Measurements from ENCODE around the gene MBNL1.

The MBNL1 gene

DNA sequence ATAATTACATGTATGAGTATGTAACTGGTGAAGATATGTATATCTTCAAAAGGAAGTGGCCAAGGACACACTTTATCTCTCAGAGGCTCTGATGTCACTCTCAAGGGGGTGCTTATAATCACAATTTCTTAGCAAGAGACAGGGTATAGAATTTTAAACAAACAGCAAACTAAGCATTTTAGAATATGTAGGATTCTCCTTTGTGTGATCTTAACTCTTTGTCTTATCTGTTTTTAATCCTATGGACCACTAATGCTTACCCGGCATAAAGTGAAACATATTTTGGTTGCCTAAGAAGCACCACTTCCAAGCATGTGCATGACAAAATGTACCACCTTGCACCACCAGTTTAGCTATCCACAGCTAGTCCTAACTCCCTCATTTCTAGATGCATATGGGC, 8.2 kb upstream of the MBNL1 start:
- no peak for TF ChIP-seq Cebpa-rat (IDR thresholded peaks at IDR 0.05)
- H3K4me3 ChIP-seq, result no peak overlapping the region
- no peaks in the 10 kb centered on the region for H3K27me3 ChIP-seq
- H3K27ac ChIP-seq, result no peak overlapping the region
- H3K4me2 ChIP-seq, result no peak overlapping the region
- no peaks in the 10 kb centered on the region for H4K20me1 ChIP-seq
- no peak overlapping the region for H3K9ac ChIP-seq
- H3K4me1 ChIP-seq, result peaks cover 47% of the 10 kb centered on the region
- no peaks in the 10 kb centered on the region for H3K36me3 ChIP-seq
- H3K9me3 ChIP-seq, result 0 out of 2 replicates have a peak, but pooled peaks cover 8% of the 10 kb centered on the region

DNA sequence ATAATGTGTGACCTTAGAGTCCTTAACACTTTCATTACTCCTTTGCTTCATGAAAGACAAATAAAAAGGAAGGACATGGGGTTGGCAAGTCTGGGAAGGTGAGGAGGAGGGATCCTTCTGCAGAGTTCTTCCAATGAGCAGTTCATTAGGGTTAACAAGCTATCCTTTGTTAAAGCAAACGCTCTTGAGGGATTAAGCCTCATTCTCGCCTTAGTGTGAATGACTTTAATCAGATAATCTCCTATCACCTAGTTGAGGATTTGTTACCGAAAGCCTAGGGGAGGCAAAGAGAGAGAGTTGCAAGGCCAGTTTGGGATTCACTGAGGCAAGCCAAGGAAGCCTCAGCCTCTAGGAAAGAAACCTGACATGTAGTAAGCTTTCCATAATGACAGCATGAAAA, 7.4 kb upstream of the MBNL1 start:
- no peak for TF ChIP-seq Cebpa-rat (IDR thresholded peaks at IDR 0.05)
- Histone ChIP-seq H3K36me3 (no peaks in the 10 kb centered on the region), H3K9me3 (0 out of 2 replicates have a peak, but pooled peaks cover 8% of the 10 kb centered on the region), H3K27me3 (no peaks in the 10 kb centered on the region), H3K27ac (no peak overlapping the region), H4K20me1 (no peaks in the 10 kb centered on the region), H3K9ac (no peak overlapping the region), H3K4me2 (no peak overlapping the region), H3K4me1 (peaks cover 39% of the 10 kb centered on the region), H3K4me3 (no peak overlapping the region)

DNA sequence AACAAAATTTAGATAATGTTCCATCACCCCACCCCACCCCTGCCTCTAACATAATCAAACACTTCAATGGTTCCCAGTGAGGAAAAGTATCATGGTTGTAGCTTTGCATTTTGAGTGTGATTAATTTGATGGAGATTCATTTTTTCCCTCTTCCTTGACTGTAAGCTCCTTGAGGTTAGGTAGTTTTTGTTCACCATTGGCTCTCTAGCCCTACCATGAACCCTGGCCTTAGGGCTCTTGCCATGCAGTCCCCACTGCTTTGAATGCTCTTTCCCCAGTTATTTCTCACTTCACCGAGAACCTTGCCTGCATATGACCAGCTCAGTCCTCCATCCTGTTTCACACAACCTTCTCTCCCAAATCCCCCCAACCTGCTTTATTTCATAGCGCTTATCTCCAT, 5.0 kb upstream of the MBNL1 start:
- no peaks in the 10 kb centered on the region for H3K36me3 ChIP-seq
- no peaks in the 10 kb centered on the region for H4K20me1 ChIP-seq
- H3K27ac ChIP-seq, result no peak overlapping the region
- H3K4me2 ChIP-seq, result no peak overlapping the region
- peaks cover 29% of the 10 kb centered on the region for H3K4me1 ChIP-seq
- no peaks in the 10 kb centered on the region for H3K27me3 ChIP-seq
- no peak overlapping the region for H3K4me3 ChIP-seq
- no peak overlapping the region for H3K9ac ChIP-seq
- H3K9me3 ChIP-seq, result 0 out of 2 replicates have a peak, but pooled peaks cover 8% of the 10 kb centered on the region
- no peak for TF ChIP-seq Cebpa-rat (IDR thresholded peaks at IDR 0.05)

DNA sequence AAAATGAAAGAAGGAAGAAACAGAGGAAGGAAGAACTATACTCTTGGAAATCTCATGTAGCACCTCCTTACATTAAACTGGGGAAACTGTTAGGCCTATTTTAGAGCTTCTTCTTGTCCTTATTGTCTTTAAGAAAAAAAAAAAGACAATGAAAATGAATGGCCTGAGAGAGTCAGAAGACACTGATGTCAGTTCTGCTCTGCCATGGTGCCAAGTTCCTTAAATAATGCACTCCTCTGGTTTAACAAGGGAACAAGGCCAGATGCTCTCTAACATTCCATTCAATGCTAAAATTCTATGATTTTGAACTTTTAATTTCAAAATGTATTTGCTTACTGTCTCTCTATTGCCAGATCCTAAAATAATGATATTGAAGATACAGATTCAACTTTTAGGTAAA, 4.4 kb upstream of the MBNL1 start:
- no peak for TF ChIP-seq Cebpa-rat (IDR thresholded peaks at IDR 0.05)
- 0 out of 2 replicates have a peak, but pooled peaks cover 8% of the 10 kb centered on the region for H3K9me3 ChIP-seq
- no peak overlapping the region for H3K4me3 ChIP-seq
- H3K4me1 ChIP-seq, result peaks cover 22% of the 10 kb centered on the region
- H4K20me1 ChIP-seq, result 0 out of 2 replicates have a peak, but pooled peaks cover 3% of the 10 kb centered on the region
- H3K4me2 ChIP-seq, result no peak overlapping the region
- H3K27ac ChIP-seq, result no peak overlapping the region
- no peaks in the 10 kb centered on the region for H3K36me3 ChIP-seq
- no peaks in the 10 kb centered on the region for H3K27me3 ChIP-seq
- H3K9ac ChIP-seq, result no peak overlapping the region

DNA sequence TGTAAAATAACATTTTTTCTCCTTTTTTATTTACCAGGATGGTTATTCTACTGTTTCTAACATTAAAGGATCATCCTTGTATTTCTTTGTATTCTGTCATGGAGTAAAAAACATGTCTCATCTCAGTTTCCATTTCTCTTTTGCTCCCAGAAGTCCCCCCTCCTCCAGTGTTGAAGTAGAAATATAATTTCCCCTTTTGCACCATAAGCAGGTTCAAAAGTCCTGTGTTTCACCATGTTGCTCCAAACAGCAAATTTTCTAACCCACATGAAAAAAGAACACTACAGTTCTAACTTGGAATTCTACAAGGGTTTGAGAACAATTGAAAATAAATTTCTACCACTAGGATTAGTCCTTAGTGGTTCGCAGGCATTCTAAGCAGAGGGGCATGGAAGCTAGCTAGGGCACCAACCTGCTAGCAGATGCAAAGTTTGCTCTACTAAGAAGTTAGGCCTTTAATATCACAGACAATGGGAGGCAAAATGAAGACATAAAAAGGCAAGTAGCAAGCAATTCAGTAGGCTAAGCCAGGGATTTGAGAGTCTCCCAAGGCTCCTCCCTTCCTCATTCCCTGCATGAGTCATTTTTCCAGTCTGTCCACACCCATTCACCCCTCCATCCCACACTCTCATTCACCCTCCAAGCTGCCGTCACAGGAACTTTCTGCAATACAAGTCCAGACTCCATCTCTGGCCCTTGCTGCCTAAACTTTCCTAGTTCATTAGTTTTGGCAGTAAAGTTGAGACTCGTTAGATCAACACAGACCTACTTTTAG, 2.3 kb upstream of the MBNL1 start:
- no peak for TF ChIP-seq Cebpa-rat (IDR thresholded peaks at IDR 0.05)
- no peak overlapping the region for H3K4me2 ChIP-seq
- H3K9ac ChIP-seq, result no peak overlapping the region
- H3K4me1 ChIP-seq, result peaks cover 21% of the 10 kb centered on the region
- 0 out of 2 replicates have a peak, but pooled peaks cover 8% of the 10 kb centered on the region for H3K9me3 ChIP-seq
- H3K36me3 ChIP-seq, result no peaks in the 10 kb centered on the region
- H4K20me1 ChIP-seq, result peaks cover 23% of the 10 kb centered on the region
- no peak overlapping the region for H3K4me3 ChIP-seq
- no peaks in the 10 kb centered on the region for H3K27me3 ChIP-seq
- no peak overlapping the region for H3K27ac ChIP-seq

DNA sequence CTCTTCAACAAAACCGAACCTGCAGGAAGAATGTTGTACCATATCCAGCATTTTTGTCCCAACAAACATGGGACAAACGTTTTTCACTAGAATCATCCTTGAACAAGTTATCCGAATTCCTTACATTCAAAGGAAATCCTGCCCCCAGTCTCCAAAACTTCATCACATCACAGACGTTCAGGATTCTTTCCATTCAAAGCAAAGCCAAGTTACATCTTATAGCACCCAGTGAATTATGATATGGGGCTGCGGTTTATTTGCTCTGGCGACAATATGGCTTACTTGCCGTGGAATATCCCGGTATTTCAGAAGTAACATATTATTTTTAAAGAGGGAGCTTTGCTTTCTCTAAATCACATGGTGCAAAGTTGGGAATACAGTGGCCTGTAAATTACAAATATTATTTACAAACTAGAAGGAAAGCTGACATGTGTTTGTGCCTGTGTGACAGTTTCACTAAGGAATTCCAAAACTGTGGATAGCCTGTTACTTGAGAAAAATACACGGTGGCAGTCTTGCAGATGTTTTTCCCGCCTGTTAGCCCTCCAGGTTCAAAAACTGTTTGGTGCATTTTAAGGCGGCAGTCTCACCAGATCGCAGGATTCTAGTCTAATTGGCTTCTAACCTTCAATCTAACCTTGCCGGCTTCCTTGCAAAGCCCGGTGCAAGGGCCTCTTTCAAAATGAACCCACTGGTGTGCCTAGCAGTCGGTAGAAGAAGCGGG, 736 bp upstream of the MBNL1 start:
- H3K4me1 ChIP-seq, result peaks cover 27% of the 10 kb centered on the region
- peaks cover 34% of the 10 kb centered on the region for H4K20me1 ChIP-seq
- peak overlapping the region; percentile 93 for H3K9ac ChIP-seq
- peak overlapping the region; percentile 97 for H3K27ac ChIP-seq
- H3K27me3 ChIP-seq, result no peaks in the 10 kb centered on the region
- peak overlapping the region; percentile 89 for H3K4me2 ChIP-seq
- H3K9me3 ChIP-seq, result no peaks in the 10 kb centered on the region
- peak overlapping the region; percentile 96 for H3K4me3 ChIP-seq
- TF ChIP-seq Cebpa-rat (IDR thresholded peaks at IDR 0.05), result no peak
- no peaks in the 10 kb centered on the region for H3K36me3 ChIP-seq

DNA sequence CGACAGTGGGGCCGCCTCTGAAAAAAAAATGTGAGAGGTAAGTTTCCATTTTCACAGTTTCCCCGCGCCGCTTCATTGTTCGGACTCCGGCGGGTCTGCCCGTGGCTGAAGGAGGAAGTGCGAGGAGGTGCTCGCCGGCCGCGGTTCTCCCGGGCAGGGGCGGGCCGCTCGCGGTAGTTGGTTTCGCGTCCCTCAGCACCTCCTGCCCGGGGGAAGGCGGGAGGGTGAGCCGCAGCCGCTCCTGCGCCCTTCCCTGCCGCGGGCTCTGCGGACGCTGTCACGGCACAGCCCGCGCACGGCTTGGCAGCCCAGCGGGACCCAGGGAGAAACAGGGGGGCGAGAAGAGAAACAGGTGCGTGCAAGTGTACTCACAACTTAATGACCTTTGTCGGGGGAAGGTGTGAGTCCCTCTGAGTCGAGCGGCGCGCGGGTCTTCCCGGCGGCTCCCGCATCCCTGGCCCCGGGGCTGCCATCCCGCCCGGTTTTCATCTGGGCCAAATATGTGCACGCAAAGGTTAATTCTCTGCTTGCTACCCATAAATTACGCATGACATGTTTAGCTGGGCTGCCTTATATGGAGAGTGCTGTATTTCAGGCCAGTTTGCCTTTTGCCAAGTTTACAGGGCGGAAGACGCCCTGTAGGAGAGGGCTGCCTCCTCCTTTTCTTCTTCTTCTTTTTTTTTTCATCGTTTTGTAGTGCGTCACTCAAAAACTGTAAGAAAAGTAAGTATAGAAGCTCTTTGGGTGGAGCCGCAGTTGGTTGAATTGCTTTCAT, 514 bp downstream of the MBNL1 start:
- Histone ChIP-seq H3K27me3 (no peaks in the 10 kb centered on the region), H3K4me2 (peak overlapping the region; percentile 89), H3K9ac (peak overlapping the region; percentile 93), H3K9me3 (no peaks in the 10 kb centered on the region), H3K4me1 (peaks cover 27% of the 10 kb centered on the region), H3K27ac (peak overlapping the region; percentile 97), H3K4me3 (peak overlapping the region; percentile 96), H4K20me1 (peaks cover 38% of the 10 kb centered on the region), H3K36me3 (no peaks in the 10 kb centered on the region)
- no peak for TF ChIP-seq Cebpa-rat (IDR thresholded peaks at IDR 0.05)

DNA sequence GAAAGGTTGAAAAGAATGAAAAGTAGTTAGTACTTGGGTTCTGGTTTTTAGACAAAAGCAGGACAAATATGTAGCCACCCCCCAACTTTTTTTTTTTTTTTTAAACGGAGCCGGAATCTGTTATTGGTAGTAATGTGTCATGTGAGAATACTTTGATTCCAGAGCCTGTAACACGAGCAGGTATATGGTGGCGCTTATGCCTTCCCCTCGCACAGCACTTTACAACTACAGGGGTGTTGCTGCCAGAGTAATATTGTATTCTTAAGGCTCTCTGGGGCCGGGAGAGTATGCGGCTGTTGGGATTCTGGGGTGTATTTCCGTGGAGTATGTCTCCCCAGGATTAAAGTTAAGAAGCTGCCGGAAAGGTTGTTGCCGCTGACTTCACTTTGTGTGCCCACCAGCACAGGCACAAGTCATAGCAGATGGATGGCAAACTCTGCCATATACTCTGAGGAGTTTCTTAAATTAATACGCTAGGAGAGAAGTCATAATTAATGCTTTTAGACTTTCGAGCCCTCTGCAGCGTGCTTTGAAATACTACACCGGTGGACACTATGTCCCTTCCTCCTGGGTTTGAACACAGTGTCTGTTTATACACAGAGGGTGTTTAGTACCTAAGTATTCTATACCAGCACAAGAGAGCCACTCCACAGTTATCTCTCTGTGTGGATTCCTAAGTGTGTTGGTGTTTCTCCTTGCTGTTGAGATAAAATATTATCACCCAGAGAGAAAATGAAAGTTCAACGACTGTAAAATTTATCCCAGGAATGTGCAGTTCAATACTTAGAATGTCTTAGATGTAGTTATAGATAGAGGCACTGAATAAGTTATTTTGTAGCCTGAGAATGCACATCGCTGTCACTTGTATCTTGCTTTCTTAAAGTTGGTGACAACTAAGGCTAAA, 1.4 kb downstream of the MBNL1 start:
- Histone ChIP-seq H3K36me3 (no peaks in the 10 kb centered on the region), H3K4me2 (peak overlapping the region; percentile 89), H3K27me3 (no peaks in the 10 kb centered on the region), H3K4me1 (peaks cover 27% of the 10 kb centered on the region), H3K27ac (peak overlapping the region; percentile 97), H3K9ac (peak overlapping the region; percentile 93), H3K4me3 (peak overlapping the region; percentile 96), H3K9me3 (no peaks in the 10 kb centered on the region), H4K20me1 (peaks cover 47% of the 10 kb centered on the region)
- TF ChIP-seq Cebpa-rat (IDR thresholded peaks at IDR 0.05), result no peak

DNA sequence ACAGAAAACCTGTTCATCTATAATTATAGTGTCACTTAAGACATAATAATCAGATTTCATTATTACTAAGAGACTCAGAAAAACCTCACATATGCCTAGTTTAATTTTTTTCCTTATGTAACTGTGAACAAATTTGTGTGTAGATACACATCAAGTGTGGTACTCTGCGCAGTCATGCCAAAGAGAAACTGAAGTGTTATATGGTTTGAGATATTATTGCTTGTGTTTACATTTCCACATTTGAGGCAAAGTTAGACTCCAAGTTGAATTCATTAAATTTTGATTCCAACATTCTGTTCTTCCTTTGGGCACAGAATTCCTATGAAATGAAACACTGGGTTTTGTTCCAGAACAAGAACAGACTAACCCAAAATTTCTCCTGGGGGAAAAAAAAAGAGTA, 2.2 kb downstream of the MBNL1 start:
- no peaks in the 10 kb centered on the region for H3K36me3 ChIP-seq
- peak overlapping the region; percentile 97 for H3K27ac ChIP-seq
- peak overlapping the region; percentile 93 for H3K9ac ChIP-seq

More for the DNA sequence above, 2.2 kb downstream of the MBNL1 start:
- H3K4me3 ChIP-seq, result peak overlapping the region; percentile 96
- TF ChIP-seq Cebpa-rat (IDR thresholded peaks at IDR 0.05), result no peak
- H3K4me2 ChIP-seq, result peak overlapping the region; percentile 89
- H3K27me3 ChIP-seq, result no peaks in the 10 kb centered on the region
- H3K9me3 ChIP-seq, result no peaks in the 10 kb centered on the region
- peaks cover 27% of the 10 kb centered on the region for H3K4me1 ChIP-seq
- peaks cover 55% of the 10 kb centered on the region for H4K20me1 ChIP-seq
